A549 (cell line): ENCODE data around the gene LTB. TPM values are rescaled to one million over a fixed set of nuclear protein-coding genes. Genes with fewer than 3 reads are reported as not detected.

ENCODE experiments used
- ATAC-seq, 2 experiments: fragments of 200-7000 bp in 1 of 2; fragments of >200 bp in 1 of 2; cut with Nextera tagmentation in 1 of 2; cut with Tn5 transposase in 1 of 2; 3 replicates each; pipeline versions ENCODE4 v1.8.0 to v1.9.1; 2018 to 2020; ENCODE audit warnings: mild to moderate bottlenecking in 1 of 2, moderate library complexity in 1 of 2
- CTCF ChIA-PET: fragments of 300-600 bp; sonication (Branson Sonifier 250); formaldehyde crosslinking; extraction: SDS; loops from one replicate; lab custom pipeline; 2021; ENCODE audit warnings: antibody characterized with exemption, inconsistent platforms; lab: Yijun Ruan, JAX
- POLR2A ChIA-PET: fragments of 350-600 bp; formaldehyde crosslinking; extraction: SDS; loops from one replicate; lab custom pipeline; 2021; ENCODE audit warnings: antibody characterized with exemption, inconsistent platforms; lab: Yijun Ruan, JAX
- DNase-seq, 2 experiments: peaks; one replicate each; pipeline versions ENCODE4 v3.0.0 to v3.0.0-alpha.2; 2011 to 2016; ENCODE audit warnings: low read depth in 1 of 2, low spot score in 1 of 2
- FAIRE-seq: peaks from 2 replicates; lab custom pipeline; 2011; peaks lifted over from hg19 to GRCh38; lab: Jason Lieb, UNC
- H3K27ac ChIP-seq, 2 experiments: fragments of >200 bp; sonication (Bioruptor Twin); formaldehyde crosslinking; 3 replicates each; pipeline ENCODE4 v1.5.1; 2016 to 2017
- H3K4me1 ChIP-seq: fragments of >200 bp; sonication (Bioruptor Twin); formaldehyde crosslinking; 3 replicates; pipeline ENCODE4 v1.6.1; 2016
- H3K4me2 ChIP-seq: fragments of >200 bp; sonication (Bioruptor Twin); formaldehyde crosslinking; 3 replicates; pipeline ENCODE4 v1.6.1; 2016
- H3K4me3 ChIP-seq: fragments of >200 bp; sonication (Bioruptor Twin); formaldehyde crosslinking; 3 replicates; pipeline ENCODE4 v1.5.1; 2016
- H3K9me3 ChIP-seq: fragments of >200 bp; sonication (Bioruptor Twin); formaldehyde crosslinking; 3 replicates; pipeline ENCODE4 v1.6.1; 2016
- BCL3 ChIP-seq: fragments of >200 bp; sonication (Bioruptor Twin); formaldehyde crosslinking; IDR thresholded peaks from 3 replicates; pipeline ENCODE4 v1.6.1; 2016
- BHLHE40 ChIP-seq: IDR thresholded peaks from 2 replicates; pipeline ENCODE4 v1.6.1; 2012; ENCODE audit warnings: low read depth, low read length, inconsistent platforms
- CHD2 ChIP-seq: fragments of 150-350 bp; IDR thresholded peaks from 2 replicates; pipeline ENCODE4 v1.6.1; 2014; ENCODE audit warnings: low read length; ENCODE audit not compliant: partially characterized antibody
- CHD4 ChIP-seq: fragments of 200-600 bp; sonication (generic); IDR thresholded peaks from 2 replicates; pipeline ENCODE4 v1.6.1; 2016; ENCODE audit warnings: antibody characterized with exemption, mild to moderate bottlenecking, borderline replicate concordance
- E2F6 ChIP-seq: IDR thresholded peaks from 2 replicates; pipeline ENCODE4 v1.6.1; 2012; ENCODE audit warnings: low read depth, borderline replicate concordance
- EHF ChIP-seq: fragments of 250-450 bp; sonication (Bioruptor Pico); IDR thresholded peaks from 2 replicates; pipeline ENCODE4 v1.5.0; 2020; ENCODE audit warnings: mild to moderate bottlenecking
- ESRRA ChIP-seq: fragments of 150-350 bp; IDR thresholded peaks from 2 replicates; pipeline ENCODE4 v1.6.1; 2014; ENCODE audit warnings: mild to moderate bottlenecking, low read length, borderline replicate concordance
- FOSB ChIP-seq: fragments of 250-450 bp; sonication (Bioruptor Pico); IDR thresholded peaks from 2 replicates; pipeline ENCODE4 v1.5.0; 2020; ENCODE audit warnings: mild to moderate bottlenecking, moderate library complexity
- FOSL2 ChIP-seq, 2 experiments: fragments of 450-650 bp in 1 of 2; fragments of >200 bp in 1 of 2; sonication (Bioruptor Twin) in 1 of 2; formaldehyde crosslinking; IDR thresholded peaks; 2 replicates each; pipeline versions ENCODE4 v1.5.0 to v1.6.1; 2016 to 2020; ENCODE audit warnings: mild to moderate bottlenecking in 1 of 2, moderate library complexity in 1 of 2
- HOXA7 ChIP-seq: fragments of 250-450 bp; sonication (Bioruptor Pico); IDR thresholded peaks from 2 replicates; pipeline ENCODE4 v1.5.0; 2020; ENCODE audit warnings: mild to moderate bottlenecking, moderate library complexity
- HOXB13 ChIP-seq: fragments of 250-450 bp; sonication (Bioruptor Pico); IDR thresholded peaks from 2 replicates; pipeline ENCODE4 v1.5.0; 2020; ENCODE audit warnings: low read depth, mild to moderate bottlenecking, moderate library complexity
- MAX ChIP-seq: IDR thresholded peaks from 2 replicates; pipeline ENCODE4 v1.6.1; 2012
- NPAS2 ChIP-seq: fragments of 250-450 bp; sonication (Bioruptor Pico); IDR thresholded peaks from 2 replicates; pipeline ENCODE4 v1.8.0; 2022; ENCODE audit warnings: mild to moderate bottlenecking, moderate library complexity, borderline replicate concordance
- PHF8 ChIP-seq: fragments of 200-600 bp; sonication (generic); IDR thresholded peaks from 2 replicates; pipeline ENCODE4 v1.6.1; 2016; ENCODE audit warnings: low read depth, mild to moderate bottlenecking, antibody characterized with exemption, moderate library complexity, borderline replicate concordance
- RARB ChIP-seq: fragments of 250-450 bp; sonication (Bioruptor Pico); IDR thresholded peaks from 2 replicates; pipeline ENCODE4 v1.8.0; 2021; ENCODE audit warnings: mild to moderate bottlenecking, moderate library complexity
- RCOR1 ChIP-seq: fragments of 150-350 bp; IDR thresholded peaks from 2 replicates; pipeline ENCODE4 v1.6.1; 2014; ENCODE audit warnings: antibody characterized with exemption, low read length, low read depth
- RFX5 ChIP-seq: fragments of 450-650 bp; IDR thresholded peaks from 2 replicates; pipeline ENCODE4 v1.7.1; 2014; ENCODE audit warnings: antibody characterized with exemption, mild to moderate bottlenecking, moderate library complexity
- SREBF2 ChIP-seq: fragments of 450-650 bp; IDR thresholded peaks from 2 replicates; pipeline ENCODE4 v1.6.1; 2014; ENCODE audit warnings: mild to moderate bottlenecking, moderate library complexity
- TP53 ChIP-seq: fragments of 250-450 bp; sonication (Bioruptor Pico); IDR thresholded peaks from 2 replicates; pipeline ENCODE4 v1.5.0; 2021; ENCODE audit warnings: mild to moderate bottlenecking, moderate library complexity
- ZFP36 ChIP-seq: fragments of 450-650 bp; IDR thresholded peaks from 2 replicates; pipeline ENCODE4 v1.6.1; 2014; ENCODE audit warnings: borderline replicate concordance; ENCODE audit not compliant: partially characterized antibody
- WGBS: methylation state at CpG from one replicate; pipeline ENCODE4 v1.1.6; 2017; ENCODE audit errors: missing lambda C conversion rate; 5-methylcytosine and 5-hydroxymethylcytosine counted together
- polyA plus RNA-seq, 4 experiments: library from polyadenylated mRNA; depleted of rRNA in 3 of 4; stranded (reverse); fragments of >200 nt; fragmentation: RNase III in 1 of 4; extraction: RNeasy Plus Mini Kit Qiagen cat#74134 plus additional on column Dnase treatment in 1 of 4; gene quantifications; 2 replicates in 3 of 4; 3 replicates in 1 of 4; pipeline ENCODE4 v1.2.3, GENCODE V29; 2011 to 2017

Gene LTB
- polyA plus RNA-seq, 2 of the 4 experiments (the other 2 are of a cell fraction): 0.14 to 0.26 TPM

GRCh38 chr6:31588871-31589650 is 6.8 kb upstream of the LTB start:
- ChIA-PET POLR2A (no interaction called here), CTCF (interaction anchor here (1.3 to 18.3 kb wide), 4 partner anchors 5 to 43 kb away, joined by 4 to 338 read pairs (median 171); partner anchors contain the start of genes ATP6V1G2, LST1, LTB and NCR3)
- TF ChIP-seq NPAS2 (CRISPR knock-in tag): no peak
- TF ChIP-seq BHLHE40: no peak
- TF ChIP-seq E2F6: no peak
- no peak for TF ChIP-seq CHD2
- TF ChIP-seq FOSB (CRISPR knock-in tag): no peak
- TF ChIP-seq FOSL2 (IDR thresholded peaks at IDR 0.05): no peak
- TF ChIP-seq FOSL2 (CRISPR knock-in tag; IDR thresholded peaks at IDR 0.05): no peak
- no peak for TF ChIP-seq BCL3
- no peak for TF ChIP-seq HOXB13 (CRISPR knock-in tag)
- no peak for TF ChIP-seq RARB (CRISPR knock-in tag)
- no peak for TF ChIP-seq MAX
- no peak for TF ChIP-seq HOXA7 (CRISPR knock-in tag)
- TF ChIP-seq TP53 (CRISPR knock-in tag): no peak
- TF ChIP-seq RFX5: no peak
- no peak for TF ChIP-seq ZFP36
- no peak for TF ChIP-seq ESRRA
- TF ChIP-seq PHF8: no peak
- TF ChIP-seq CHD4: no peak
- ATAC-seq (0 out of 6 replicates have a peak, but pooled peaks of 1 of the 2 experiments have one; percentile 25), DNase-seq (no peak), FAIRE-seq (no peak)
- WGBS: 57% methylated on average over 9 of the region's 9 CpGs
- Histone ChIP-seq H3K4me2 (no peak overlapping the region), H3K4me1 (no peaks in the 10 kb centered on the region), H3K9me3 (no peaks in the 10 kb centered on the region), H3K4me3 (no peak overlapping the region), H3K27ac (no peak overlapping the region)

GRCh38 chr6:31587791-31588777 is 5.9 kb upstream of the LTB start:
- H3K27ac ChIP-seq: no peak overlapping the region
- H3K4me3 ChIP-seq: no peak overlapping the region
- ChIA-PET POLR2A (no interaction called here), CTCF (interaction anchor here (1.5 to 18.3 kb wide), 3 partner anchors 6 to 42 kb away, joined by 4 to 338 read pairs (median 338); partner anchors contain the start of genes ATP6V1G2, LST1, LTB and NCR3)
- TF ChIP-seq E2F6 (no peak), CHD4 (no peak), FOSL2 (IDR thresholded peaks at IDR 0.05) (no peak), FOSL2 (CRISPR knock-in tag; IDR thresholded peaks at IDR 0.05) (no peak), RCOR1 (no peak), RFX5 (no peak), RARB (CRISPR knock-in tag) (no peak), EHF (CRISPR knock-in tag) (no peak), SREBF2 (no peak)
- H3K4me1 ChIP-seq: no peaks in the 10 kb centered on the region
- FAIRE-seq: no peak
- no peak overlapping the region for H3K4me2 ChIP-seq
- WGBS: 71% methylated on average over 8 of the region's 12 CpGs
- no peak for DNase-seq
- ATAC-seq: no peak
- no peaks in the 10 kb centered on the region for H3K9me3 ChIP-seq
